Measurements from ENCODE around the gene RBFOX1. TPM values are rescaled to one million over a fixed set of nuclear protein-coding genes. Genes with fewer than 3 reads are reported as not detected.

Gene RBFOX1
- total RNA-seq, 2 donors from 2014 or later = 1.6 to 2.6 TPM

GRCh38 chr16:7512503-7512902 is 179.9 kb downstream of the RBFOX1 start:
- Histone ChIP-seq H3K27ac (no peak overlapping the region), H3K4me1 (no peaks in the 10 kb centered on the region), H3K27me3 (no peaks in the 10 kb centered on the region), H3K4me3 (no peak overlapping the region), H3K9me3 (no peaks in the 10 kb centered on the region), H3K9ac (ENCODE audit: low read depth in 2 of 2, low read length in 2 of 2) (no peak overlapping the region), H3K36me3 (no peaks in the 10 kb centered on the region)
- no peak for TF ChIP-seq CTCF (IDR thresholded peaks at IDR 0.05)
- intact Hi-C loops (cut with DNase I) = no loop called here
- no peak for DNase-seq

- intact Hi-C loops (cut with DNase I) = no loop called here
- no peaks in the 10 kb centered on the region for H3K27me3 ChIP-seq
- H3K27ac ChIP-seq = no peak overlapping the region
- no peaks in the 10 kb centered on the region for H3K4me1 ChIP-seq
- DNase-seq = no peak
- H3K9me3 ChIP-seq = no peaks in the 10 kb centered on the region
- no peaks in the 10 kb centered on the region for H3K36me3 ChIP-seq
- no peak overlapping the region for H3K9ac ChIP-seq (ENCODE audit: low read depth in 2 of 2, low read length in 2 of 2)
- TF ChIP-seq CTCF (IDR thresholded peaks at IDR 0.05) = no peak
- no peak overlapping the region for H3K4me3 ChIP-seq
Observed at GRCh38 chr16:7513429-7513828, 180.8 kb downstream of the RBFOX1 start.

GRCh38 chr16:7515543-7515942 is 182.9 kb downstream of the RBFOX1 start:
- H3K27ac ChIP-seq = no peak overlapping the region
- no peaks in the 10 kb centered on the region for H3K9me3 ChIP-seq
- no peak for TF ChIP-seq CTCF (IDR thresholded peaks at IDR 0.05)
- intact Hi-C loops (cut with DNase I) = no loop called here
- no peak for DNase-seq
- no peak overlapping the region for H3K9ac ChIP-seq (ENCODE audit: low read depth in 2 of 2, low read length in 2 of 2)
- no peak overlapping the region for H3K4me3 ChIP-seq
- H3K27me3 ChIP-seq = no peaks in the 10 kb centered on the region
- H3K4me1 ChIP-seq = no peaks in the 10 kb centered on the region
- no peaks in the 10 kb centered on the region for H3K36me3 ChIP-seq

GRCh38 chr16:7517496-7517895 is 184.9 kb downstream of the RBFOX1 start:
- no peak for TF ChIP-seq CTCF (IDR thresholded peaks at IDR 0.05)
- H3K9me3 ChIP-seq = no peaks in the 10 kb centered on the region
- DNase-seq = no peak
- intact Hi-C loops (cut with DNase I) = no loop called here
- H3K36me3 ChIP-seq = no peaks in the 10 kb centered on the region
- no peak overlapping the region for H3K4me3 ChIP-seq
- no peaks in the 10 kb centered on the region for H3K4me1 ChIP-seq
- H3K27ac ChIP-seq = no peak overlapping the region
- H3K9ac ChIP-seq (ENCODE audit: low read depth in 2 of 2, low read length in 2 of 2) = no peak overlapping the region
- no peaks in the 10 kb centered on the region for H3K27me3 ChIP-seq

- Histone ChIP-seq H3K4me1 (no peaks in the 10 kb centered on the region), H3K27me3 (no peaks in the 10 kb centered on the region), H3K9me3 (no peaks in the 10 kb centered on the region), H3K9ac (ENCODE audit: low read depth in 2 of 2, low read length in 2 of 2) (no peak overlapping the region), H3K4me3 (no peak overlapping the region), H3K27ac (no peak overlapping the region), H3K36me3 (no peaks in the 10 kb centered on the region)
- intact Hi-C loops (cut with DNase I) = no loop called here
- TF ChIP-seq CTCF (IDR thresholded peaks at IDR 0.05) = no peak
- DNase-seq = no peak
Observed at GRCh38 chr16:7518158-7518557, 185.5 kb downstream of the RBFOX1 start.

GRCh38 chr16:7521834-7522233 is 189.2 kb downstream of the RBFOX1 start:
- H3K4me3 ChIP-seq = no peak overlapping the region
- no peaks in the 10 kb centered on the region for H3K4me1 ChIP-seq
- no peak for TF ChIP-seq CTCF (IDR thresholded peaks at IDR 0.05)
- no peak for DNase-seq
- no peak overlapping the region for H3K9ac ChIP-seq (ENCODE audit: low read depth in 2 of 2, low read length in 2 of 2)
- H3K9me3 ChIP-seq = no peaks in the 10 kb centered on the region
- no peaks in the 10 kb centered on the region for H3K27me3 ChIP-seq
- no peak overlapping the region for H3K27ac ChIP-seq
- H3K36me3 ChIP-seq = no peaks in the 10 kb centered on the region
- intact Hi-C loops (cut with DNase I) = no loop called here

All from colonic mucosa (tissue), 4 donors.